ENCODE results near the gene ZCCHC7. TPM values are rescaled to one million over a fixed set of nuclear protein-coding genes. Genes with fewer than 3 reads are reported as not detected.
"Not testable (repeated sequence)": the region's sequence is repeated elsewhere in the genome, so short reads cannot be mapped to it uniquely, and the experiment has no call there.

ZCCHC7 gene
- total RNA-seq, 2 experiments from 2014 or later, result 76.4 to 108 TPM

- Histone ChIP-seq H3K9me3 (ENCODE audit: low read length) (peaks cover 15% of the 10 kb centered on the region; the same call in 1 of the 2 replicates), H3K4me1 (ENCODE audit: insufficient read depth, low read length, poor library complexity, severe bottlenecking) (peaks cover 94% of the 10 kb centered on the region), H3K27ac (ENCODE audit: low read depth, low read length, poor library complexity, severe bottlenecking) (peak overlapping the region; percentile 99), H3K36me3 (ENCODE audit: insufficient read depth, low read length) (peaks cover 23% of the 10 kb centered on the region), H3K4me2 (ENCODE audit: low read length) (peak overlapping the region; percentile 59), H3K79me2 (ENCODE audit: insufficient read depth, low read depth, low read length) (peaks cover 87% of the 10 kb centered on the region), H3K9me2 (ENCODE audit: insufficient read depth, low read length) (no peaks in the 10 kb centered on the region), H3K4me3 (ENCODE audit: low read depth, low read length, poor library complexity, severe bottlenecking) (peak overlapping the region; percentile 25), H4K20me1 (ENCODE audit: insufficient read depth, low read length) (no peaks in the 10 kb centered on the region), H2AFZ (ENCODE audit: low read length) (no peak overlapping the region; the same call in 1 of the 2 replicates)
- peak; percentile 48 for DNase-seq (ENCODE audit: low spot score)
- POLR2A ChIA-PET, result interaction anchor here (0.7 to 1.5 kb wide), 2 partner anchors 10 to 501 kb away, joined by 3 read pairs; no protein-coding TSS in a partner anchor
- BruUV-seq (replicated peaks), result TSS peak; percentile 28
- intact Hi-C loops (cut with micrococcal nuclease; ENCODE audit: unreplicated experiment), result loop anchor here (5.0 kb wide), 1 partner anchor 149 kb away; no protein-coding TSS in a partner anchor
- no peak for TF ChIP-seq CTCF (conservative IDR thresholded peaks at IDR 0.05; ENCODE audit: low read length)
- CTCF ChIA-PET (ENCODE audit: unreplicated experiment), result no interaction called here
Measured at GRCh38 chr9:37290940-37291485, 170.6 kb downstream of the ZCCHC7 start.

- Histone ChIP-seq H3K4me2 (ENCODE audit: low read length) (peak overlapping the region; percentile 73), H3K4me1 (ENCODE audit: insufficient read depth, low read length, poor library complexity, severe bottlenecking) (peaks cover 96% of the 10 kb centered on the region), H3K27ac (ENCODE audit: low read depth, low read length, poor library complexity, severe bottlenecking) (peak overlapping the region; percentile 99), H3K36me3 (ENCODE audit: insufficient read depth, low read length) (peaks cover 28% of the 10 kb centered on the region), H3K9me3 (ENCODE audit: low read length) (peaks cover 15% of the 10 kb centered on the region; the same call in 1 of the 2 replicates), H3K79me2 (ENCODE audit: insufficient read depth, low read depth, low read length) (peaks cover 89% of the 10 kb centered on the region)
- H3K9me2 ChIP-seq (ENCODE audit: insufficient read depth, low read length); H2AFZ ChIP-seq (ENCODE audit: low read length); DNase-seq (ENCODE audit: low spot score); H4K20me1 ChIP-seq (ENCODE audit: insufficient read depth, low read length); BruUV-seq (replicated peaks); H3K4me3 ChIP-seq (ENCODE audit: low read depth, low read length, poor library complexity, severe bottlenecking); CTCF ChIA-PET (ENCODE audit: unreplicated experiment): not testable (repeated sequence)
- POLR2A ChIA-PET, result interaction anchor here (0.7 kb wide), 1 partner anchor 502 kb away, joined by 3 read pairs; no protein-coding TSS in a partner anchor
- intact Hi-C loops (cut with micrococcal nuclease; ENCODE audit: unreplicated experiment), result loop anchor here (5.0 kb wide), 1 partner anchor 149 kb away; no protein-coding TSS in a partner anchor
Measured at GRCh38 chr9:37291612-37292238, 171.4 kb downstream of the ZCCHC7 start.

- peaks cover 5% of the 10 kb centered on the region; the same call in 1 of the 2 replicates for H3K9me3 ChIP-seq (ENCODE audit: low read length)
- BruUV-seq (replicated peaks), result no TSS peak
- H3K4me2 ChIP-seq (ENCODE audit: low read length), result peak overlapping the region; percentile 73
- H2AFZ ChIP-seq (ENCODE audit: low read length), result no peak overlapping the region
- peaks cover 21% of the 10 kb centered on the region for H3K36me3 ChIP-seq (ENCODE audit: insufficient read depth, low read length)
- POLR2A ChIA-PET, result interaction anchor here (0.6 to 15.1 kb wide), 20 partner anchors 8 to 258 kb away, joined by 3 to 269 read pairs (median 6); no protein-coding TSS in a partner anchor
- TF ChIP-seq EZH2phosphoT487 (IDR thresholded peaks at IDR 0.05; ENCODE audit: borderline replicate concordance, low read depth, low read length), result no peak
- no peak for TF ChIP-seq CTCF (conservative IDR thresholded peaks at IDR 0.05; ENCODE audit: low read length)
- peak overlapping the region; percentile 31 for H3K4me3 ChIP-seq (ENCODE audit: low read depth, low read length, poor library complexity, severe bottlenecking)
- peak overlapping the region; percentile 99 for H3K27ac ChIP-seq (ENCODE audit: low read depth, low read length, poor library complexity, severe bottlenecking)
- no peaks in the 10 kb centered on the region for H3K9me2 ChIP-seq (ENCODE audit: insufficient read depth, low read length)
- CTCF ChIA-PET (ENCODE audit: unreplicated experiment), result interaction anchor here (0.6 kb wide), 1 partner anchor 96 kb away, joined by 3 read pairs; no protein-coding TSS in a partner anchor
- no peaks in the 10 kb centered on the region for H4K20me1 ChIP-seq (ENCODE audit: insufficient read depth, low read length)
- DNase-seq (ENCODE audit: low spot score), result no peak
- H3K79me2 ChIP-seq (ENCODE audit: insufficient read depth, low read depth, low read length), result peaks cover 91% of the 10 kb centered on the region
- H3K4me1 ChIP-seq (ENCODE audit: insufficient read depth, low read length, poor library complexity, severe bottlenecking), result peaks cover 98% of the 10 kb centered on the region
- intact Hi-C loops (cut with micrococcal nuclease; ENCODE audit: unreplicated experiment), result loop anchor here (1.0 to 5.0 kb wide), 2 partner anchors 31 to 151 kb away; no protein-coding TSS in a partner anchor
Measured at GRCh38 chr9:37292896-37293295, 172.5 kb downstream of the ZCCHC7 start.

All from OCI-LY7 (cell line).